ENCODE data around the gene COL4A3.

GRCh38 chr2:227194219-227194618 is 29.8 kb downstream of the COL4A3 start:
- TF ChIP-seq EZH2phosphoT487 (IDR thresholded peaks at IDR 0.05; ENCODE audit: insufficient read depth, low read depth) (no peak), EZH2 (IDR thresholded peaks at IDR 0.05; ENCODE audit: insufficient read depth, poor library complexity, severe bottlenecking) (no peak)
